HepG2 (cell line): ENCODE results near the gene CDC6. TPM values are rescaled to one million over a fixed set of nuclear protein-coding genes. Genes with fewer than 3 reads are reported as not detected.

Experiments
- ETV5 ChIP-seq: IDR thresholded peaks from 2 replicates; pipeline ENCODE4 v1.6.1; 2018; ENCODE audit warnings: missing biosample characterization, missing genetic modification reagents, inconsistent platforms, borderline replicate concordance
- MAF1 ChIP-seq: sonication (generic); formaldehyde crosslinking; IDR thresholded peaks from 2 replicates; pipeline ENCODE4 v1.5.0; 2020; ENCODE audit warnings: missing genetic modification reagents, borderline replicate concordance
- MBD4 ChIP-seq: IDR thresholded peaks from 2 replicates; pipeline ENCODE4 v1.6.1; 2012; ENCODE audit warnings: low read length, inconsistent platforms, borderline replicate concordance
- MTA1 ChIP-seq: sonication (generic); formaldehyde crosslinking; IDR thresholded peaks from 2 replicates; pipeline ENCODE4 v1.4.0; 2020; ENCODE audit warnings: missing genetic modification reagents, mild to moderate bottlenecking, borderline replicate concordance
- REL ChIP-seq: sonication (generic); formaldehyde crosslinking; conservative IDR thresholded peaks from 2 replicates; pipeline ENCODE4 v1.8.0; 2022; ENCODE audit warnings: mild to moderate bottlenecking, missing genetic modification reagents, moderate library complexity
- ZKSCAN8 ChIP-seq: IDR thresholded peaks from 2 replicates; pipeline ENCODE4 v1.6.1; 2016; ENCODE audit warnings: borderline replicate concordance, missing genetic modification reagents, missing compliant biosample characterization
- ZNF543 ChIP-seq: sonication (generic); formaldehyde crosslinking; IDR thresholded peaks from 2 replicates; pipeline ENCODE4 v1.4.0; 2020; ENCODE audit warnings: mild to moderate bottlenecking, missing genetic modification reagents
- ZNF670 ChIP-seq: sonication (generic); formaldehyde crosslinking; IDR thresholded peaks from 2 replicates; pipeline ENCODE4 v1.8.0; 2022; ENCODE audit warnings: mild to moderate bottlenecking, missing genetic modification reagents, borderline replicate concordance
- ZNF772 ChIP-seq: sonication (generic); formaldehyde crosslinking; IDR thresholded peaks from 2 replicates; pipeline ENCODE4 v1.5.0; 2020; ENCODE audit warnings: mild to moderate bottlenecking, missing genetic modification reagents
- ZNF878 ChIP-seq: sonication (generic); formaldehyde crosslinking; IDR thresholded peaks from 2 replicates; pipeline ENCODE4 v1.8.1; 2023; ENCODE audit warnings: mild to moderate bottlenecking, missing genetic modification reagents, moderate library complexity
- polyA plus RNA-seq, 8 experiments: library from polyadenylated mRNA; depleted of rRNA in 3 of 8; stranded (reverse) in 7 of 8; unstranded in 1 of 8; fragments of >200 nt; fragmentation: Illumina TruSeq in 4 of 8; extraction: Trizol in 4 of 8; gene quantifications; 2 replicates each; pipeline versions ENCODE4 v1.2.1 to v1.2.3, GENCODE V29; 2011 to 2016; ENCODE audit warnings: low read depth in 4 of 8, missing spikeins in 1 of 8, mixed read lengths in 1 of 8; ENCODE audit not compliant: insufficient read depth in 1 of 8
- total RNA-seq, 5 experiments: library from RNA; depleted of rRNA; stranded (reverse); fragments of >200 nt; fragmentation: Illumina TruSeq; extraction: Trizol; gene quantifications; 2 replicates each; pipeline ENCODE4 v1.2.3, GENCODE V29; 2016; ENCODE audit warnings: low read depth in 1 of 5
- TF ChIP-seq, protein P1 (sequence below): sonication (generic); formaldehyde crosslinking; IDR thresholded peaks from 2 replicates; pipeline ENCODE4 v1.5.1; 2020; ENCODE audit warnings: mild to moderate bottlenecking, missing genetic modification reagents, borderline replicate concordance
- TF ChIP-seq, protein P2 (sequence below): IDR thresholded peaks from 2 replicates; pipeline ENCODE4 v1.6.1; 2016; ENCODE audit warnings: low read depth, borderline replicate concordance
- TF ChIP-seq, protein P3 (sequence below): sonication (generic); formaldehyde crosslinking; IDR thresholded peaks from 2 replicates; pipeline ENCODE4 v1.4.0; 2020; ENCODE audit warnings: missing genetic modification reagents
- TF ChIP-seq, protein P4 (sequence below): IDR thresholded peaks from 2 replicates; pipeline ENCODE4 v1.6.1; 2016; ENCODE audit warnings: control low read depth
- TF ChIP-seq, protein P5 (sequence below): sonication (generic); formaldehyde crosslinking; IDR thresholded peaks from 2 replicates; pipeline ENCODE4 v1.5.0; 2020; ENCODE audit warnings: missing genetic modification reagents, mild to moderate bottlenecking, borderline replicate concordance
- TF ChIP-seq, protein P6 (sequence below): fragments of 450-650 bp; IDR thresholded peaks from 2 replicates; pipeline ENCODE4 v1.6.1; 2017
- TF ChIP-seq, protein P7 (sequence below): sonication (generic); formaldehyde crosslinking; IDR thresholded peaks from 2 replicates; pipeline ENCODE4 v1.5.1; 2020; ENCODE audit warnings: missing genetic modification reagents, mild to moderate bottlenecking, borderline replicate concordance
- TF ChIP-seq, protein P8 (sequence below): sonication (generic); formaldehyde crosslinking; IDR thresholded peaks from 2 replicates; pipeline ENCODE4 v1.4.0; 2020; ENCODE audit warnings: missing genetic modification reagents, borderline replicate concordance

Gene CDC6
- total and polyA plus RNA-seq, 2 of the 13 experiments (the other 11 are each of a cell fraction or from before 2014, with no cell fraction given), result 17.4 to 114 TPM

DNA sequence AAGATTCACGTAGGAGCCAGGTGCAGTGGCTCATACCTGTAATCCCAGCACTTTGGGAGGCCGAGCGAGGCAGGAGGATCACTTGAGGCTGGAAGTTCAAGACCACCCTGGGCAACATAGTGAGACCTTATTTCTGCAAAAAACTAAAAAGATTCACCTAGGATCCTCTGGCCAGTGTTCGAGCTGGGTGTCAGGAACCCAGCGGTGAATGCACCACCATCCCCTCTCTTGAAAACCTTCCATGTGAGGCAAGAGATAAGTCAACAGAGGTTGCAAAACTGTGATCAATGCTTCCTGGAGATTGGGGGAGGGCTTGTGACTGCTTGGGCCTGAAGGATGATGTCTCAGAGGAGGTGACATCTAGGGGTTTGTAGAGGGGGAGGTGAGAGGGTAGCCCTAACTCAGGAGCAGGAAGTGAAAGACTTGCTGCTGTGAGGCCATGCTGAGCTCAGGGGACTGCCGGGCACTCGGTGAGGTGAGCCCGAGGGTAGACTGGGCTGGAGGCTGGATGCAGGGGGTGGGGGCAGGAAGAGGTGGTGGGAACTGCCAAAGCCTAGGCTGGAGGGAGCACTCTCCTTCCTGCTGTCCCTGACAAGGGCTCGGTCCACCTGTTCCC lies 65.2 kb downstream of the CDC6 start (continued):
- TF ChIP-seq, protein P1, sequence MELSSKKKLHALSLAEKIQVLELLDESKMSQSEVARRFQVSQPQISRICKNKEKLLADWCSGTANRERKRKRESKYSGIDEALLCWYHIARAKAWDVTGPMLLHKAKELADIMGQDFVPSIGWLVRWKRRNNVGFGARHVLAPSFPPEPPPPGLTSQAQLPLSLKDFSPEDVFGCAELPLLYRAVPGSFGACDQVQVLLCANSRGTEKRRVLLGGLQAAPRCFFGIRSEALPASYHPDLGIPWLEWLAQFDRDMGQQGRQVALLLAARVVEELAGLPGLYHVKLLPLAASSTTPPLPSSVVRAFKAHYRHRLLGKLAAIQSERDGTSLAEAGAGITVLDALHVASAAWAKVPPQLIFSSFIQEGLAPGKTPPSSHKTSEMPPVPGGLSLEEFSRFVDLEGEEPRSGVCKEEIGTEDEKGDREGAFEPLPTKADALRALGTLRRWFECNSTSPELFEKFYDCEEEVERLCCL (CRISPR knock-in tag), result no peak
- peak; percentile 97 for TF ChIP-seq ETV5 (CRISPR knock-in tag)
- TF ChIP-seq ZKSCAN8 (CRISPR knock-in tag), result peak; percentile 72; the same call in 1 of the 2 replicates
- TF ChIP-seq, protein P2, sequence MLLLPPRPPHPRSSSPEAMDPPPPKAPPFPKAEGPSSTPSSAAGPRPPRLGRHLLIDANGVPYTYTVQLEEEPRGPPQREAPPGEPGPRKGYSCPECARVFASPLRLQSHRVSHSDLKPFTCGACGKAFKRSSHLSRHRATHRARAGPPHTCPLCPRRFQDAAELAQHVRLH, result peak; percentile 87
- no peak; the same call in 1 of the 2 replicates for TF ChIP-seq ZNF670 (CRISPR knock-in tag)
- TF ChIP-seq, protein P3, sequence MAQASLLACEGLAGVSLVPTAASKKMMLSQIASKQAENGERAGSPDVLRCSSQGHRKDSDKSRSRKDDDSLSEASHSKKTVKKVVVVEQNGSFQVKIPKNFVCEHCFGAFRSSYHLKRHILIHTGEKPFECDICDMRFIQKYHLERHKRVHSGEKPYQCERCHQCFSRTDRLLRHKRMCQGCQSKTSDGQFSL (CRISPR knock-in tag), result peak; percentile 55; the same call in 1 of the 2 replicates
- TF ChIP-seq ZNF543 (CRISPR knock-in tag), result no peak
- peak; percentile 88; the same call in 1 of the 2 replicates for TF ChIP-seq MTA1
- TF ChIP-seq, protein P4, sequence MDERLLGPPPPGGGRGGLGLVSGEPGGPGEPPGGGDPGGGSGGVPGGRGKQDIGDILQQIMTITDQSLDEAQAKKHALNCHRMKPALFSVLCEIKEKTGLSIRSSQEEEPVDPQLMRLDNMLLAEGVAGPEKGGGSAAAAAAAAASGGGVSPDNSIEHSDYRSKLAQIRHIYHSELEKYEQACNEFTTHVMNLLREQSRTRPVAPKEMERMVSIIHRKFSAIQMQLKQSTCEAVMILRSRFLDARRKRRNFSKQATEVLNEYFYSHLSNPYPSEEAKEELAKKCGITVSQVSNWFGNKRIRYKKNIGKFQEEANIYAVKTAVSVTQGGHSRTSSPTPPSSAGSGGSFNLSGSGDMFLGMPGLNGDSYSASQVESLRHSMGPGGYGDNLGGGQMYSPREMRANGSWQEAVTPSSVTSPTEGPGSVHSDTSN (CRISPR knock-in tag), result 0 out of 2 replicates have a peak, but pooled peaks have one; percentile 8
- TF ChIP-seq MAF1 (CRISPR knock-in tag), result no peak
- TF ChIP-seq MBD4, result no peak
- TF ChIP-seq, protein P5, sequence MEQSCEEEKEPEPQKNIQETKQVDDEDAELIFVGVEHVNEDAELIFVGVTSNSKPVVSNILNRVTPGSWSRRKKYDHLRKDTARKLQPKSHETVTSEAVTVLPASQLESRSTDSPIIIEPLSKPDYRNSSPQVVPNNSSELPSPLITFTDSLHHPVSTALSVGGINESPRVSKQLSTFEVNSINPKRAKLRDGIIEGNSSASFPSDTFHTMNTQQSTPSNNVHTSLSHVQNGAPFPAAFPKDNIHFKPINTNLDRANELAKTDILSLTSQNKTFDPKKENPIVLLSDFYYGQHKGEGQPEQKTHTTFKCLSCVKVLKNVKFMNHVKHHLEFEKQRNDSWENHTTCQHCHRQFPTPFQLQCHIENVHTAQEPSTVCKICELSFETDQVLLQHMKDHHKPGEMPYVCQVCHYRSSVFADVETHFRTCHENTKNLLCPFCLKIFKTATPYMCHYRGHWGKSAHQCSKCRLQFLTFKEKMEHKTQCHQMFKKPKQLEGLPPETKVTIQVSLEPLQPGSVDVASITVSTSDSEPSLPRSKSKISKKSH (CRISPR knock-in tag), result no peak
- no peak for TF ChIP-seq REL (CRISPR knock-in tag)
- TF ChIP-seq, protein P6, sequence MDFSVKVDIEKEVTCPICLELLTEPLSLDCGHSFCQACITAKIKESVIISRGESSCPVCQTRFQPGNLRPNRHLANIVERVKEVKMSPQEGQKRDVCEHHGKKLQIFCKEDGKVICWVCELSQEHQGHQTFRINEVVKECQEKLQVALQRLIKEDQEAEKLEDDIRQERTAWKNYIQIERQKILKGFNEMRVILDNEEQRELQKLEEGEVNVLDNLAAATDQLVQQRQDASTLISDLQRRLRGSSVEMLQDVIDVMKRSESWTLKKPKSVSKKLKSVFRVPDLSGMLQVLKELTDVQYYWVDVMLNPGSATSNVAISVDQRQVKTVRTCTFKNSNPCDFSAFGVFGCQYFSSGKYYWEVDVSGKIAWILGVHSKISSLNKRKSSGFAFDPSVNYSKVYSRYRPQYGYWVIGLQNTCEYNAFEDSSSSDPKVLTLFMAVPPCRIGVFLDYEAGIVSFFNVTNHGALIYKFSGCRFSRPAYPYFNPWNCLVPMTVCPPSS, result no peak
- peak; percentile 67; the same call in 1 of the 2 replicates for TF ChIP-seq ZNF878 (CRISPR knock-in tag)
- TF ChIP-seq, protein P7, sequence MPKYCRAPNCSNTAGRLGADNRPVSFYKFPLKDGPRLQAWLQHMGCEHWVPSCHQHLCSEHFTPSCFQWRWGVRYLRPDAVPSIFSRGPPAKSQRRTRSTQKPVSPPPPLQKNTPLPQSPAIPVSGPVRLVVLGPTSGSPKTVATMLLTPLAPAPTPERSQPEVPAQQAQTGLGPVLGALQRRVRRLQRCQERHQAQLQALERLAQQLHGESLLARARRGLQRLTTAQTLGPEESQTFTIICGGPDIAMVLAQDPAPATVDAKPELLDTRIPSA (CRISPR knock-in tag), result no peak
- 0 out of 2 replicates have a peak, but pooled peaks have one; percentile 73 for TF ChIP-seq ZNF772 (CRISPR knock-in tag)
- TF ChIP-seq, protein P8, sequence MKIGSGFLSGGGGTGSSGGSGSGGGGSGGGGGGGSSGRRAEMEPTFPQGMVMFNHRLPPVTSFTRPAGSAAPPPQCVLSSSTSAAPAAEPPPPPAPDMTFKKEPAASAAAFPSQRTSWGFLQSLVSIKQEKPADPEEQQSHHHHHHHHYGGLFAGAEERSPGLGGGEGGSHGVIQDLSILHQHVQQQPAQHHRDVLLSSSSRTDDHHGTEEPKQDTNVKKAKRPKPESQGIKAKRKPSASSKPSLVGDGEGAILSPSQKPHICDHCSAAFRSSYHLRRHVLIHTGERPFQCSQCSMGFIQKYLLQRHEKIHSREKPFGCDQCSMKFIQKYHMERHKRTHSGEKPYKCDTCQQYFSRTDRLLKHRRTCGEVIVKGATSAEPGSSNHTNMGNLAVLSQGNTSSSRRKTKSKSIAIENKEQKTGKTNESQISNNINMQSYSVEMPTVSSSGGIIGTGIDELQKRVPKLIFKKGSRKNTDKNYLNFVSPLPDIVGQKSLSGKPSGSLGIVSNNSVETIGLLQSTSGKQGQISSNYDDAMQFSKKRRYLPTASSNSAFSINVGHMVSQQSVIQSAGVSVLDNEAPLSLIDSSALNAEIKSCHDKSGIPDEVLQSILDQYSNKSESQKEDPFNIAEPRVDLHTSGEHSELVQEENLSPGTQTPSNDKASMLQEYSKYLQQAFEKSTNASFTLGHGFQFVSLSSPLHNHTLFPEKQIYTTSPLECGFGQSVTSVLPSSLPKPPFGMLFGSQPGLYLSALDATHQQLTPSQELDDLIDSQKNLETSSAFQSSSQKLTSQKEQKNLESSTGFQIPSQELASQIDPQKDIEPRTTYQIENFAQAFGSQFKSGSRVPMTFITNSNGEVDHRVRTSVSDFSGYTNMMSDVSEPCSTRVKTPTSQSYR (CRISPR knock-in tag), result peak; percentile 99
